ENCODE data around the gene TECPR2.

TECPR2 gene

GRCh38 chr14:102338724-102339123 lies 24.0 kb upstream of the TECPR2 start:
- DNase-seq, result peak in 1 of 2 donors; percentile 33
- Histone ChIP-seq H3K27me3 (no peaks in the 10 kb centered on the region), H3K9me3 (no peaks in the 10 kb centered on the region), H3K4me3 (no peak overlapping the region), H3K27ac (no peak overlapping the region), H3K36me3 (peaks cover 63 to 94% (median 71%) of the 10 kb centered on the region in 3 donors), H3K4me1 (no peaks in the 10 kb centered on the region)
- intact Hi-C loops (cut with DNase I; ENCODE audit: low total_unique reads), result no loop called here
- TF ChIP-seq CTCF (IDR thresholded peaks at IDR 0.05), result no peak

- TF ChIP-seq CTCF (IDR thresholded peaks at IDR 0.05), result no peak
Measured at GRCh38 chr14:102341566-102341965, 21.2 kb upstream of the TECPR2 start.

GRCh38 chr14:102342238-102342637 lies 20.5 kb upstream of the TECPR2 start:
- intact Hi-C loops (cut with DNase I; ENCODE audit: low total_unique reads), result no loop called here
- no peak for TF ChIP-seq CTCF (IDR thresholded peaks at IDR 0.05)
- no peaks in the 10 kb centered on the region for H3K27me3 ChIP-seq
- no peaks in the 10 kb centered on the region for H3K9me3 ChIP-seq
- H3K27ac ChIP-seq, result no peak overlapping the region
- no peak overlapping the region for H3K4me3 ChIP-seq
- peaks cover 61 to 97% (median 73%) of the 10 kb centered on the region in 3 donors for H3K36me3 ChIP-seq
- no peaks in the 10 kb centered on the region for H3K4me1 ChIP-seq
- DNase-seq, result no peak

More at GRCh38 chr14:102341566-102341965, 21.2 kb upstream of the TECPR2 start:
- Histone ChIP-seq H3K27me3 (no peaks in the 10 kb centered on the region), H3K27ac (no peak overlapping the region), H3K4me3 (no peak overlapping the region), H3K36me3 (peaks cover 62 to 96% (median 70%) of the 10 kb centered on the region in 3 donors), H3K4me1 (no peaks in the 10 kb centered on the region), H3K9me3 (no peaks in the 10 kb centered on the region)
- intact Hi-C loops (cut with DNase I; ENCODE audit: low total_unique reads), result no loop called here
- no peak for DNase-seq

GRCh38 chr14:102344084-102344483 lies 18.7 kb upstream of the TECPR2 start:
- peaks cover 69 to 100% (median 76%) of the 10 kb centered on the region in 3 donors for H3K36me3 ChIP-seq

GRCh38 chr14:102344485-102344884 lies 18.3 kb upstream of the TECPR2 start:
- intact Hi-C loops (cut with DNase I; ENCODE audit: low total_unique reads), result no loop called here
- no peak overlapping the region for H3K4me3 ChIP-seq
- TF ChIP-seq CTCF (IDR thresholded peaks at IDR 0.05), result no peak

More at GRCh38 chr14:102344084-102344483, 18.7 kb upstream of the TECPR2 start:
- intact Hi-C loops (cut with DNase I; ENCODE audit: low total_unique reads), result no loop called here
- Histone ChIP-seq H3K4me3 (no peak overlapping the region), H3K27ac (no peak overlapping the region), H3K4me1 (no peaks in the 10 kb centered on the region), H3K27me3 (no peaks in the 10 kb centered on the region), H3K9me3 (no peaks in the 10 kb centered on the region)
- TF ChIP-seq CTCF (IDR thresholded peaks at IDR 0.05), result no peak
- DNase-seq, result no peak

GRCh38 chr14:102345232-102345631 lies 17.5 kb upstream of the TECPR2 start:
- Histone ChIP-seq H3K4me3 (no peak overlapping the region), H3K27ac (no peak overlapping the region), H3K36me3 (peaks cover 77 to 98% (median 78%) of the 10 kb centered on the region in 3 donors), H3K9me3 (no peaks in the 10 kb centered on the region), H3K4me1 (no peaks in the 10 kb centered on the region), H3K27me3 (no peaks in the 10 kb centered on the region)
- no peak for DNase-seq
- no peak for TF ChIP-seq CTCF (IDR thresholded peaks at IDR 0.05)
- intact Hi-C loops (cut with DNase I; ENCODE audit: low total_unique reads), result no loop called here

More at GRCh38 chr14:102344485-102344884, 18.3 kb upstream of the TECPR2 start:
- no peaks in the 10 kb centered on the region for H3K9me3 ChIP-seq
- H3K27ac ChIP-seq, result no peak overlapping the region
- H3K4me1 ChIP-seq, result no peaks in the 10 kb centered on the region
- no peak for DNase-seq
- H3K27me3 ChIP-seq, result no peaks in the 10 kb centered on the region
- peaks cover 70 to 100% (median 76%) of the 10 kb centered on the region in 3 donors for H3K36me3 ChIP-seq
